ENCODE data around the gene COL26A1.

- TF ChIP-seq POLR2AphosphoS5 (IDR thresholded peaks at IDR 0.05) (no peak), CTCF (IDR thresholded peaks at IDR 0.05) (no peak)
These were observed 195.5 kb downstream of the COL26A1 start for GRCh38 chr7:101557978-101558741.
